ENCODE data around the gene RPL11. TPM values are rescaled to one million over a fixed set of nuclear protein-coding genes. Genes with fewer than 3 reads are reported as not detected.
"Not testable (repeated sequence)": the region's sequence is repeated elsewhere in the genome, so short reads cannot be mapped to it uniquely, and the experiment has no call there.

RPL11 gene
- total and polyA plus RNA-seq, 2 experiments from 2014 or later, result 1,126 to 1,484 TPM

- not testable (repeated sequence) for H3K4me3 Mint-ChIP-seq; H3K27ac Mint-ChIP-seq; H3K36me3 ChIP-seq (ENCODE audit: insufficient read depth); H3F3A ChIP-seq (replicated peaks; ENCODE audit: low read depth); H3K79me2 ChIP-seq (replicated peaks; ENCODE audit: insufficient read depth); ATAC-seq; H3K27me3 Mint-ChIP-seq (ENCODE audit: insufficient read depth, low read depth, poor library complexity); H4K20me1 ChIP-seq (replicated peaks; ENCODE audit: insufficient read depth); H3K9me3 Mint-ChIP-seq; H3K27me3 ChIP-seq (ENCODE audit: insufficient read depth); H3K36me3 Mint-ChIP-seq (ENCODE audit: low read depth); H2AFZ ChIP-seq; H3K4me1 ChIP-seq (ENCODE audit: insufficient read depth); H3K27ac ChIP-seq (ENCODE audit: low read depth); H3K9me2 ChIP-seq (ENCODE audit: insufficient read depth); H3K4me2 ChIP-seq; DNase-seq (ENCODE audit: low spot score); H3K4me3 ChIP-seq; H3K4me1 Mint-ChIP-seq
Measured at GRCh38 chr1:23649157-23649556, 42.4 kb upstream of the RPL11 start.

GRCh38 chr1:23650344-23650990, 41.1 kb upstream of the RPL11 start:
- no peak overlapping the region for H2AFZ ChIP-seq
- H3K4me1 ChIP-seq (ENCODE audit: insufficient read depth), result no peaks in the 10 kb centered on the region
- H3K4me3 Mint-ChIP-seq, result no peak overlapping the region
- H3K27me3 Mint-ChIP-seq (ENCODE audit: insufficient read depth, low read depth, poor library complexity), result no peaks in the 10 kb centered on the region
- H3K4me2 ChIP-seq, result no peak overlapping the region
- no peaks in the 10 kb centered on the region for H3K9me3 Mint-ChIP-seq
- H3K36me3 ChIP-seq (ENCODE audit: insufficient read depth), result no peaks in the 10 kb centered on the region
- H4K20me1 ChIP-seq (replicated peaks; ENCODE audit: insufficient read depth), result no peaks in the 10 kb centered on the region
- H3K9me2 ChIP-seq (ENCODE audit: insufficient read depth), result no peaks in the 10 kb centered on the region
- H3K4me3 ChIP-seq, result no peak overlapping the region
- H3K27ac Mint-ChIP-seq, result no peak overlapping the region
- no peak overlapping the region for H3K27ac ChIP-seq (ENCODE audit: low read depth)
- H3F3A ChIP-seq (replicated peaks; ENCODE audit: low read depth), result no peaks in the 10 kb centered on the region
- H3K4me1 Mint-ChIP-seq, result no peaks in the 10 kb centered on the region
- ATAC-seq, result no peak
- H3K36me3 Mint-ChIP-seq (ENCODE audit: low read depth), result no peaks in the 10 kb centered on the region
- H3K79me2 ChIP-seq (replicated peaks; ENCODE audit: insufficient read depth), result no peaks in the 10 kb centered on the region
- DNase-seq (ENCODE audit: low spot score), result no peak
- H3K27me3 ChIP-seq (ENCODE audit: insufficient read depth), result no peaks in the 10 kb centered on the region
- no peak for TF ChIP-seq ZNF331 (CRISPR knock-in tag; IDR thresholded peaks at IDR 0.05; ENCODE audit: low read depth)
- TF ChIP-seq ZNF114 (CRISPR knock-in tag; IDR thresholded peaks at IDR 0.05), result no peak
- TF ChIP-seq JUNB (IDR thresholded peaks at IDR 0.05; ENCODE audit: unreplicated experiment), result no peak
- no peak for TF ChIP-seq CTCF (conservative IDR thresholded peaks at IDR 0.05; ENCODE audit: low read depth in 2 of 2)
- no peak for TF ChIP-seq EZH2phosphoT487 (IDR thresholded peaks at IDR 0.05; ENCODE audit: unreplicated experiment)
- TF ChIP-seq REST (IDR thresholded peaks at IDR 0.05; ENCODE audit: unreplicated experiment), result no peak
- no peak for TF ChIP-seq STAT1 (IDR thresholded peaks at IDR 0.05; ENCODE audit: unreplicated experiment)
- TF ChIP-seq POLR2AphosphoS5 (IDR thresholded peaks at IDR 0.05; ENCODE audit: low read depth), result no peak
- TF ChIP-seq ETS1 (IDR thresholded peaks at IDR 0.05), result no peak
- no peak for TF ChIP-seq NANOG (IDR thresholded peaks at IDR 0.05; ENCODE audit: borderline replicate concordance)
- no peak for TF ChIP-seq EZH2 (IDR thresholded peaks at IDR 0.05; ENCODE audit: low read depth, unreplicated experiment)
